HepG2 (cell line): Measurements from ENCODE around the gene TCF7L2. TPM values are rescaled to one million over a fixed set of nuclear protein-coding genes. Genes with fewer than 3 reads are reported as not detected.

Experiments
- ARID3A ChIP-seq: IDR thresholded peaks from 2 replicates; pipeline ENCODE4 v1.6.1; 2012; ENCODE audit warnings: low read depth, low read length, improper control_type of control experiment
- BHLHE40 ChIP-seq: IDR thresholded peaks from 2 replicates; pipeline ENCODE4 v1.6.1; 2011; ENCODE audit warnings: low read length, improper control_type of control experiment
- CBX1 ChIP-seq: IDR thresholded peaks from one replicate; pipeline ENCODE4 v1.6.1; 2016; ENCODE audit warnings: antibody characterized with exemption, low read depth
- CBX2 ChIP-seq, 2 experiments: fragments of 200-600 bp in 1 of 2; sonication (generic); formaldehyde crosslinking in 1 of 2; IDR thresholded peaks; 2 replicates each; pipeline versions ENCODE4 v1.7.0 to v1.8.1; 2018 to 2022; ENCODE audit warnings: low read depth in 2 of 2, low read length in 1 of 2, mild to moderate bottlenecking in 1 of 2, missing genetic modification reagents in 1 of 2
- CSRNP2 ChIP-seq: sonication (generic); formaldehyde crosslinking; conservative IDR thresholded peaks from 2 replicates; pipeline ENCODE4 v1.8.0; 2022; ENCODE audit warnings: low read depth, missing genetic modification reagents
- FOXK1 ChIP-seq: sonication (generic); formaldehyde crosslinking; IDR thresholded peaks from 2 replicates; pipeline ENCODE4 v1.4.0; 2020; ENCODE audit warnings: low read depth, missing genetic modification reagents, borderline replicate concordance
- HOXA3 ChIP-seq: sonication (generic); formaldehyde crosslinking; IDR thresholded peaks from 2 replicates; pipeline ENCODE4 v1.5.0; 2020; ENCODE audit warnings: missing genetic modification reagents
- HOXD1 ChIP-seq: sonication (generic); formaldehyde crosslinking; IDR thresholded peaks from 2 replicates; pipeline ENCODE4 v1.5.0; 2020; ENCODE audit warnings: missing genetic modification reagents
- KLF12 ChIP-seq: sonication (generic); formaldehyde crosslinking; IDR thresholded peaks from 2 replicates; pipeline ENCODE4 v1.4.0; 2020; ENCODE audit warnings: missing genetic modification reagents, borderline replicate concordance
- RELA ChIP-seq: sonication (generic); formaldehyde crosslinking; IDR thresholded peaks from 2 replicates; pipeline ENCODE4 v1.4.0; 2020; ENCODE audit warnings: missing genetic modification reagents
- SPEN ChIP-seq: sonication (generic); formaldehyde crosslinking; IDR thresholded peaks from 2 replicates; pipeline ENCODE4 v1.5.1; 2020; ENCODE audit warnings: low read depth, mild to moderate bottlenecking, missing genetic modification reagents
- STAT6 ChIP-seq: sonication (generic); formaldehyde crosslinking; IDR thresholded peaks from 2 replicates; pipeline ENCODE4 v1.4.0; 2020; ENCODE audit warnings: missing genetic modification reagents, mild to moderate bottlenecking, borderline replicate concordance
- TBP ChIP-seq: sonication (generic); formaldehyde crosslinking; IDR thresholded peaks from 2 replicates; pipeline ENCODE4 v1.5.0; 2020; ENCODE audit warnings: missing genetic modification reagents
- TSC22D2 ChIP-seq: sonication (generic); formaldehyde crosslinking; IDR thresholded peaks from 2 replicates; pipeline ENCODE4 v1.5.1; 2020; ENCODE audit warnings: missing genetic modification reagents, mild to moderate bottlenecking, borderline replicate concordance
- ZNF17 ChIP-seq: sonication (generic); formaldehyde crosslinking; IDR thresholded peaks from 2 replicates; pipeline ENCODE4 v1.5.0; 2020; ENCODE audit warnings: mild to moderate bottlenecking, missing genetic modification reagents
- ZNF343 ChIP-seq: sonication (generic); formaldehyde crosslinking; IDR thresholded peaks from 2 replicates; pipeline ENCODE4 v1.4.0; 2020; ENCODE audit warnings: mild to moderate bottlenecking, missing genetic modification reagents
- ZNF589 ChIP-seq: sonication (generic); formaldehyde crosslinking; conservative IDR thresholded peaks from 2 replicates; pipeline ENCODE4 v1.8.0; 2022; ENCODE audit warnings: mild to moderate bottlenecking, moderate library complexity, missing genetic modification reagents
- ZNF609 ChIP-seq: sonication (generic); formaldehyde crosslinking; IDR thresholded peaks from 2 replicates; pipeline ENCODE4 v1.4.0; 2020; ENCODE audit warnings: mild to moderate bottlenecking, missing genetic modification reagents, borderline replicate concordance
- polyA plus RNA-seq, 8 experiments: library from polyadenylated mRNA; depleted of rRNA in 3 of 8; stranded (reverse) in 7 of 8; unstranded in 1 of 8; fragments of >200 nt; fragmentation: Illumina TruSeq in 4 of 8; extraction: Trizol in 4 of 8; gene quantifications; 2 replicates each; pipeline versions ENCODE4 v1.2.1 to v1.2.3, GENCODE V29; 2011 to 2016; ENCODE audit warnings: low read depth in 4 of 8, missing spikeins in 1 of 8, mixed read lengths in 1 of 8; ENCODE audit not compliant: insufficient read depth in 1 of 8
- total RNA-seq, 5 experiments: library from RNA; depleted of rRNA; stranded (reverse); fragments of >200 nt; fragmentation: Illumina TruSeq; extraction: Trizol; gene quantifications; 2 replicates each; pipeline ENCODE4 v1.2.3, GENCODE V29; 2016; ENCODE audit warnings: low read depth in 1 of 5

The TCF7L2 gene
- total and polyA plus RNA-seq, 2 of the 13 experiments (the other 11 are each of a cell fraction or from before 2014, with no cell fraction given): 3.9 to 13.7 TPM

GRCh38 chr10:113087165-113088029 is 137.3 kb downstream of the TCF7L2 start (continued):
- TF ChIP-seq ZNF343 (CRISPR knock-in tag) (no peak), HOXA3 (CRISPR knock-in tag) (peak; percentile 78; the same call in 1 of the 2 replicates), TSC22D2 (CRISPR knock-in tag) (no peak), FOXK1 (CRISPR knock-in tag) (peak; percentile 93), SPEN (CRISPR knock-in tag) (peak; percentile 54; the same call in 1 of the 2 replicates), ARID3A (peak; percentile 56), RELA (CRISPR knock-in tag) (no peak), CBX1 (no peak), ZNF589 (CRISPR knock-in tag) (no peak), STAT6 (CRISPR knock-in tag) (no peak), CSRNP2 (CRISPR knock-in tag) (no peak), TBP (CRISPR knock-in tag) (no peak), ZNF17 (CRISPR knock-in tag) (no peak), HOXD1 (CRISPR knock-in tag) (no peak), KLF12 (CRISPR knock-in tag) (no peak), CBX2 (IDR thresholded peaks at IDR 0.05; ENCODE audit: low read depth, low read length) (no peak), CBX2 (CRISPR knock-in tag; IDR thresholded peaks at IDR 0.05; ENCODE audit: low read depth) (no peak), ZNF609 (CRISPR knock-in tag) (peak; percentile 84), BHLHE40 (no peak)
